Measurements from ENCODE around the gene VRK1.
A peak's percentile ranks its signal among the peaks of the same experiment; 100 is the strongest.
"Not testable (repeated sequence)": the region's sequence is repeated elsewhere in the genome, so short reads cannot be mapped to it uniquely, and the experiment has no call there.

The VRK1 gene, protein sequence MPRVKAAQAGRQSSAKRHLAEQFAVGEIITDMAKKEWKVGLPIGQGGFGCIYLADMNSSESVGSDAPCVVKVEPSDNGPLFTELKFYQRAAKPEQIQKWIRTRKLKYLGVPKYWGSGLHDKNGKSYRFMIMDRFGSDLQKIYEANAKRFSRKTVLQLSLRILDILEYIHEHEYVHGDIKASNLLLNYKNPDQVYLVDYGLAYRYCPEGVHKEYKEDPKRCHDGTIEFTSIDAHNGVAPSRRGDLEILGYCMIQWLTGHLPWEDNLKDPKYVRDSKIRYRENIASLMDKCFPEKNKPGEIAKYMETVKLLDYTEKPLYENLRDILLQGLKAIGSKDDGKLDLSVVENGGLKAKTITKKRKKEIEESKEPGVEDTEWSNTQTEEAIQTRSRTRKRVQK

DNA sequence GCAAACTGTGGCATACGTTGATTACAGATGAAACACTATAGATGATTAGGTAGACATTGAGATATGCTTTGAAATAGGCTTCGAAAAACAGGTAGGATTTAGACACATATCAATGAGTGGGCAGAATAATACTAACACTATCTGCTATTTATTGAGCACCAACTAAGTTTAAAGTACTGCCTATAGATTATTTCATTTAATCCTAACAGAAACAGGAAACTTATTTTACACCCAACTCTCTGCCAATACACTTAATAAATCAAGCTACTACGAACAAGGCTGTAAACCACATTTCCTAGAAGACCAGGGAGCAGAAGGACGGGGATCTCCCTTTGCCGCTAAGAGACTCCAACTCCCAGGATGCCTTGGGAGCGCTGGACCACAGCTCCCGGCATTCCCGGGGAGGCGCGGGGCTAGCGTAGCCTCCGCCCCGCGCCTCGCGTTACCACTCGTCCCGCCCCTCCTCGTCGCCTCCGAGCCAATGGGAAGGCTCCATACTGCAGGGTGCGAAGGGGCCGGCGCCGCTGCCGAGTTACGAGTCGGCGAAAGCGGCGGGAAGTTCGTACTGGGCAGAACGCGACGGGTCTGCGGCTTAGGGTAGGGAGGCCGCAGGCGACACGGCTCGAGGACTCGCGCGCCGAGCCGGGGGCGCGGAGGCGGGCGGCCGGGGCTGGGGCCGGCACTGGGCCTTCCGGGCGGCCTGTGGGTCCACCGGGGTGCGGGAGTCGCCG lies at the start of gene VRK1:
Gene VRK1 (plus strand): TSS at position 532 of the 731 bp plus-strand sequence. CDS start 36,090 bp downstream, outside the sequence.
- DNase-seq (ENCODE audit: low read depth): peak; percentile 95

DNA sequence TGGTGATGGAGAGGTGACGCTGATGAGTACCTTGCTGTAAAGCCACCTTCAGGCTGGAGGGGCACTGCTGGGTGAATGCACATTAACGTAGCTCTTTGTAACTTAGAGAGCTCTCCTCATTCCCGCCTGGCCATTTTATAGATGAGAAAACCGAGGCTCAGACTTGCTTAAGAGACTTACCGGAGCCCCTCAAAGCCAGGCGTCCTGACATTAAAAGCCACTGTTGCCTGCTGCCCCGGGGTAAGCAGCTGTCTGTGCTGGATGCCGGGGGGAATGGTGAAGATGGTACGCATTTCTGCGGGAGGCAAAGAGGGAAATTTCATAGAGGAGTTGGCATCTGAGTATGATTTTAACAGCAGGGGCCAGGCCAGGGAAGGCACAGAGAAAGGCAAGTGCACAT lies 49.6 kb upstream of the VRK1 start:
- DNase-seq (ENCODE audit: low read depth): no peak

DNA sequence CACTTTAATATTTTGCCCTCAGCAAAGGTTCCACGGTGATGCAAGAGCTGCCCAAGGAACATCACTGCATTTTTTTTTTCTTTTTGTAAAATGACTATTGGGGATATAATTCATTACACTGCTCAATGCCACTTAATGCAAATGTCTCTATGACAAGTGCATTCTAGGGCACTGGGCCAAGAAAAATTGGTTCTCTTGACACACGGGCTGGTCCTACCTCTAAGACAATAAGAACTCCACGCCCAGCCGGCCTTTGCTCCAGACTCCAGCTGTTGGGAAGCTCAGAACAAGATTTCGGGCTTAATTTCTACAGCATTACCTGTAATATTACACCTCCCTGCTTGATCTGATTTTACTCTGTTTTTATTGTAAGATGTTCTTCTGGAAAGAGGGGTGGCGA lies 48.8 kb upstream of the VRK1 start:
- no peak for DNase-seq (ENCODE audit: low read depth)

DNA sequence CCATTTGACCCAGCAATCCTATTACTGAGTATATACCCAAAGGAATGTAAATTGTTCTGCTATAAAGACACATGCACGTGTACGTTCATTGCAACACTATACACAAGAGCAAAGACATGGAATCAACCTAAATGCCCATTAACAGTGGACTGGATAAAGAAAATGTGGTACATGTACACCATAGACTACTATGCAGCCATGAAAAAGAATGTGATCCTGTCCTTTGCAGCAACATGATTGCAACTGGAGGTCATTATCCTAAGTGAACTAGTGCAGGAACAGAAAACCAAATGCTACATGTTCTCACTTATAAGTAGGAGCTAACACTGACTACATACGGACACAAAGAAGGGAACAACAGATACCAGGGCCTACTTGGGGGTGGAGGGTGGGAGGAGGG lies 45.7 kb upstream of the VRK1 start:
- DNase-seq (ENCODE audit: low read depth): no peak

DNA sequence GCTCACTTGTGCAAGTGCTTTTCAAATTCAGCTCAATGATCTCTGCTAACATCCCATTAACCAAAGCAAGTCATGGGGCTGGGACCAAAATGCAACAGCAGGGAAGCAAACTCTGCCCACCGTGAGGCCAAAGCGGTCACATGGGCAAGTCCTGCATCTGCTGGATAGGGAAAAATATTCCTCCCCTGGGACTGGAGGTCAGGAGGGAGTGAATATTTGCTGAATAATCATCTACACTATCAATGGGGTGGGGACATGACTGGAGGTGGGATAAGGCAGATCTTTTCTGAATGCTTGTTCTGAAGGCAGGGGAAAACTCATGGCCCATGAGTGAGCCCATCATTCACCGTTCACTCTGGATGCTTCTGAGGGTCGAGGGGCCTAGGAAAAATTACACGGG lies 45.1 kb upstream of the VRK1 start:
- no peak for DNase-seq (ENCODE audit: low read depth)

DNA sequence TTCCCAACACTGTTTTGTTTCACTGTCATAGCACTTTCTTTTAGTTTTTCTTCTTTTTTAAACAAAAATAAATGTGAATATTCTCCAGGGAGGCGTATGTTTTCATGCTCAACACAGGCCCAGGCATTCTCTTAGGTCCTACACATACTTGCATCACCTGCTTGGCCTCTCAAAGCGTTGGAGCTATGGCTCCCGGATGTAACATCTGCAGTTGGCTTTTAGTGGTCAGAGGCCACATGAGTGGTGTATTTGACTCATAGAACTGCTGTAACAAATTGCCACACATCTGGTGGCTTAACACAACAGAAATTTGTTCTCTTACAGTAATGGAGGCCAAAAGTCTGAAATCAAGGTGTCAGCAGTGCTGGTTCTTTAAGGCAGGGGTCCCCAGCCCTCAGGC lies 44.6 kb upstream of the VRK1 start:
- DNase-seq (ENCODE audit: low read depth): no peak

DNA sequence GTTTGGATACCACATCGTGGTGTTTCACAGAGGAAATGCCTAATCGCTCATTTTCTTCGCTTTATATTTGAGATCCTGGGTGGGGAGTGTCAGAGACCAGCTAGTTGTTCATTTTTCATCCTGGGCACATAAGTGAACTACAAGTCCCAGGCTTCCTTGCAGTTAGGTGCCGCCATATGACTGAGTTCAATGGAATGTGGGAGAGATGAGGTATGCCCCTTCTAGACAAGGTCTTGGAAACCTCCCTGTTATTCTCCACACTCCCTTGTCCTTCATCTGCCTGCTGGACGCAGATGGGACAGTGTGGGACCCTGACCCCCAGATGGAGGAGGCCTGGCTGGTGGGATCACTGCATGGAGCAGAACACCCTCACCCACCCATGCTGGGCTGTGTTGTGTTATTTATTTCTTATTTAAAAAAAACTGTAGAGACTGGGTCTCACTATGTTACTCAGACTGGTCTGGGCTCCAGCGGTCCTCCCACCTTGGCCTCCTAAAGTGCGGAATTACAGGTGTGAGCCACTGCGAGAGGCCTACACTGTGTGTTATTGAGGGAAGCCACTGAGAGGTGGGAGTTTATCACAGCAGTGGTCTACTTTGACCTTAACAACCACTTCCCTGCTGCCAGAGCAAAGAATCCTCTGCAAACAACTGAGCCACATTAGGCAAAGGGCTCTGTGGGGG lies 42.9 kb upstream of the VRK1 start:
- DNase-seq (ENCODE audit: low read depth): no peak

DNA sequence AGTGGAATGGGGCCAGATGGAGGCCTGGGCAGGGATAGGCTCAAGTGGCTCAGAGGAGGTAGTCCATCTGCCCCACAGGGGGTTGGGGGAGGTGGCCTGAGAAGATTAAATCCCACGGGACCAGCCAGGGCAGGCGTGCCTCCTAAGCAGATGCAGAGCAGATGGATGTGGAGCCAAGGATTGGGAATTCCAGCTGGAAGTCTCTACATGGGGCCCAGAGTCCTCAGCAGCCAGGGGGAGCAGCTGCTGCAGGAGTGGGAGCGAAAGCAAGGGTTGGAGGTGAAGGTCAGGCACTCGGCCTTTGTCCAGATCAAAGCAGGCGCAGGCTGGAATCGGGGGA lies 42.4 kb upstream of the VRK1 start:
- no peak for DNase-seq (ENCODE audit: low read depth)

DNA sequence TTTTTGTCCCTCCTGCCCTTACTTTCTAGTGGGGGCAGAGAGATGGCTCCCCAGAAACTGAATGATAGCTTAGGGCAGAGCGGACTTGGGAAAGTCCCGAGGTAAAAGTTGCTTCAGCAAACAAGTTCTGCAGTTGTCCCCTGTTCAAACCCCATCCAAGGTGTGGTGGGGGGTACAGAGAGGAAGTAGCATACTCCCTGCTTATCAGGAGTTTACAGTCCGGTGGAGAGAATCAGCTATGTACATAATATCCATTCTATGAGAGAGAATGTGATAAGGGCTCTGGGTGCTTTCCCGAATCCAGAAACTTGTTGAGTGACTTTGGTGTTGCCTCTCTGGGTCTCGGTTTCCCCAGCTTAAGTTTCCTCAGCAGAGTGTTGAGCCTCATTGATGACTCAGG lies 40.4 kb upstream of the VRK1 start:
- no peak for DNase-seq (ENCODE audit: low read depth)

DNA sequence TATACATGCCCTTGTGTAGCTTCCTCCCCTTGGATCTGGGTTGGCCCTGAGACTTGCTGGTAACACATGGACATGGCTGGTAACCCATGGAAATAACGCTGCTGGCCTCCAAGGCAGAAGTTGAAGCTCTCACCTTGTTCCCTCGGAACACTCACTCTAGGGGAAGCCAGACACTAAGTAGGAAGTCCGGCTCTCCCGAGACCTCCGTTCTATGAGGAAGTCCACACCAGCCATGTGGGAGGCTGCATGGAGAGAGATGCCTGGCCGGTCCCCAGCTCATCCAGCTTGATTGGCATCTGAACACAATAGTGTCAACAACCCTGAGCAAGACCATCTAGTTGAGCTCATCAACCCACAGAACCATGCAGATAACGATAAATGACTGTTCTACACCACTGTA lies 39.7 kb upstream of the VRK1 start:
- no peak for DNase-seq (ENCODE audit: low read depth)

DNA sequence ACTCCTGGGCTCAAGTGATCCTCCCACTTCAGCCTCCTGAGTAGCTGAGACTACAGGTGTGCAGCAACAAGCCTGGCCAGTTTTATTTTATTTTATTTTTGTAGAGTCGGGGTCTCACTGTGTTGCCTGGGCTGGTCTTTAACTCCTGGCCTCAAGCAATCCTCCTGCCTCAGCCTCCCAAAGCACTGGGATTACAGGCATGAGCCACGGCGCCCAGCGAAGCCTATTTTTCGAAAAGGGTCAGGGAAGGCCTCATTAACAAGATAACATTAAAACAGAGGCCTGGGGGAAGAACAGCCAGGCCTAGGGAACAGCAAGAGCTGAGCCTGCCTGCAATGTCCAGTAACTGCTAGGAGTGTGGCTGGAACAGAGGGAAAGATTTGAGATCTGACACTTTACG lies 36.1 kb upstream of the VRK1 start:
- DNase-seq (ENCODE audit: low read depth): no peak

DNA sequence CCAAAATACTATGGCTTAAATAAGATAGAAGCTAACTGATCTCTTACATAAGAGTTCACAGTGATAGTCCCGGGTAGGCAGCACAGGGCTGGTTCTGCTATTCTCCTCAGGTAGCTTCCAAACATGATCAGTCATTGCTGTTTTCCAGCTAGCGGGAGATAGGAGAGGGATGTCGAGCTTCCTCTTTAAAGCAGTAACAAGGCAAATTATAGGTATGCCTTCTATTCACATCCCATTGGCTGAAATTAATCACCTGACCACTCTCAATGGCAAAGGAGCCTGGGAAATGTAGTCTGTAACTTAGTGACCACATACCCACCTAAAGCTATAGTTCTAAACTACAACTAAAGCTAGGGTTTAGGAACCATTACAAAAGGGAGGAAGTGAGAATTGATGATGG lies 34.5 kb upstream of the VRK1 start:
- no peak for DNase-seq (ENCODE audit: low read depth)

DNA sequence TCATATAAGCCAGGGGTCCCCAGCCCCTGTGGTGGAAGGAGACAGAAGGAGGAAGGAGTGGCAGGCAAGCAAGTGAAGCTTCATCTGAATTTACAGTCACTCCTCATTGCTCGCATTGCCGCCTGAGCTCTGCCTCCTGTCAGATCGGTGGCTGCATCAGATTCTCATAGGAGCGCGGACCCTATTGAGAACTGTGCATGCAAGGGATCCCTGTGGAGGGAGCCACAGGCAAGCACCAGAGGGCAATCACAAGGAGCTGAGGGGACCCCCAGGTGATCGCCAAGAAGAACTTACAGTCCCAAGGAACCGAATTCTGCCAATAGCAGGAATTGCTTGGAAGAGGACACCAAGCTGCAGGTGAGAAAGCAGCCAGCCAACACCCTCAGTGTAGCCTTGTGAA lies 33.2 kb upstream of the VRK1 start:
- DNase-seq (ENCODE audit: low read depth): no peak

DNA sequence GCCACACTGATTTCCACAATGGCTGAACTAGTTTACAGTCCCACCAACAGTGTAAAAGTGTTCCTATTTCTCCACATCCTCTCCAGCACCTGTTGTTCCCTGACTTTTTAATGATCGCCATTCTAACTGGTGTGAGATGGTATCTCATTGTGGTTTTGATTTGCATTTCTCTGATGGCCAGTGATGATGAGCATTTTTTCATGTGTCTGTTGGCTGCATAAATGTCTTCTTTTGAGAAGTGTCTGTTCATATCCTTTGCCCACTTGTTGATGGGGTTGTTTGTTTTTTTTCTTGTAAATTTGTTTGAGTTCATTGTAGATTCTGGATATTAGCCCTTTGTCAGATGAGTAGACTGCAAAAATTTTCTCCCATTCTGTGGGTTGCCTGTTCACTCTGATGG lies 32.0 kb upstream of the VRK1 start:
- not testable (repeated sequence) for DNase-seq (ENCODE audit: low read depth)

DNA sequence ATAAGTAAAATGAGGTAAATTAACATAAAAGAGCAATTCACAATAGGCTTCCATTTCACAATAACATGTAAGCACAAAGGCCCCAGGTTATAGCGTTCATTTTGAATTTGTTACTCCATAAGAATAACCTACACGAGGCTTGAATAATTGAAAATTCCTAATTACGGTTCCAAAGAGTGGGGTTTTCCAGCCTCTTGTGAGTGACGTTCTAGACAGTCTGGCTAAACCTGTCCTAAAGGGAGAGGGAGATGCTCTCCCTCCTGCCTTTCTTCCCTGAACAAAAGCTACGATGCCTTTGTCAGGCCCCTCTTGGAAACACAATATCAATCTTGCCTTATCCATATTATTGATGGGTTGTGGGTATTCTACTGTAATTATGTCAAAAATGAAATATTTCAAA lies 24.3 kb upstream of the VRK1 start:
- DNase-seq (ENCODE audit: low read depth): no peak

DNA sequence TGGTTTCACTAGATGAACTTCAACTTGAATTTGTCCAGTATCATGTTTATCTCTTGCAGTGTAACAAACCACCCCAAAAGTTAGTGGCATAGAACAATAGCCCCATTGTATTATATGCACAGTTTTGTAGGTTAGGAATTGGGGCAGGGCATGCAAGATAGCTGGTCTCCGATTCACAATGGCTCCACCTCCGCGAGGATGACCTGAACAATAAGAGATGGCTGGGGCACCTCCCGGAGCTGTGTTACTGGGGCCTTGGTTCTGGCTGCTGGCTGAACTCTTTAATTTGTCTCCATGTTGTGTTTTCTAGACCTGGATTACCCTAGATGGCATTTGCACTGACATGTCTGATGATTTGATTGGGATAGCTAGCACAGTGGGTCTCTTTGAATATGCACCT lies 20.4 kb upstream of the VRK1 start:
- DNase-seq (ENCODE audit: low read depth): no peak

DNA sequence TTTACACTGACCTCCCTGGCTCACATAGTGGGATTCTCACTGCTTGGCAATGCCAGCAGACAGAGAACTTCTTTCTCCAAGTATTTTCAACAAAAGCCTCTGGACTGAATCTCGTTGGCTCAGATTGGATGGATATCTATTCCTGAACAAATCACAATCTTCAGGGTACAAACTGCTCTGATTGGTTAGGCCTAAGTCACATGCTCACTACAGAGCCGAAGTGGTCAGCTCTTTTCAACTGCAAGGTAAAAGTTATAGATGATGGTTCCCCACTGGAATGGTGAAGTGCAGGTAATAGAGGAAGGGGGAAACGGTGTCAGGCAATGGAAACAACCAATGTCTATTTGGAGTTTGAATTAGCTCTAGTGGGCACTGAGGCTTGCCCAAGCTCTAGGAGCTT lies 16.7 kb upstream of the VRK1 start:
- DNase-seq (ENCODE audit: low read depth): no peak

DNA sequence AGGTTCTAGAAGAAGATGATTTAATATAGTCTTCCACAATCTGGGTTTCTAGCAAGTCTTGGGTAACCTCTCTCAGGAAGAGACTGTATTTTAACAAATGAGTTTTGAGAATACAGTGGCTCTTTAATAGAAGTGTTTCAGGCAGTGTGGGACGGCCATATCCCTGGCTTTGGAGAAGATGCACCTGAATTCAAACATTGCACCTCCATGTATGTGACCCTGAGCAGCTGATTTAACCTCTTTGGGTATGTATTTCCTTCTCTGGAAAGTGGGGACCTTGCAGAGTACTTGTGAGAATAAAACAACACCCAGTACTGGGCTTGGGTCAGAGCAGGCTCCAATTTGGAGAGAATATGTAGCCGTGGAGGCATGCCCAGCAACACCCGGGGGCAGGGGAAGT lies 15.8 kb upstream of the VRK1 start:
- no peak for DNase-seq (ENCODE audit: low read depth)

DNA sequence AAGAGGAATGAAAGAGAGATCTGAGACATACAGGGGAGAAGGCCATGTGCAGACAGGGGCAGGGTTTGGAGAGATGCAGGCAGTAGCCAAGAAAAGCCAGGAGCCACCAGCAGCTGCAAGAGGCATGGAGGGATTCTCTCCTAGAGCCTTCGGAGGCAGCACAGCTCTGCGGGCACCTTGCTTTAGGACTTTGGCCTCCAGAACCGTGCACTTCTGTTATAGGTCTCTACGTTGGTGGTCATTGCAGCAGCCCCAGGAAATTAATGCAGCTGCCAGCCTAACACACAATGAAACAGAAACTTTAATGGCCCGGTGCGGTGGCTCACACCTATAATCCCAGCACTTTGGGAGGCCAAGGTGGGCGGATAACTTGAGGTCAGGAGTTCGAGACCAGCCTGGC lies 14.7 kb upstream of the VRK1 start:
- DNase-seq (ENCODE audit: low read depth): no peak

DNA sequence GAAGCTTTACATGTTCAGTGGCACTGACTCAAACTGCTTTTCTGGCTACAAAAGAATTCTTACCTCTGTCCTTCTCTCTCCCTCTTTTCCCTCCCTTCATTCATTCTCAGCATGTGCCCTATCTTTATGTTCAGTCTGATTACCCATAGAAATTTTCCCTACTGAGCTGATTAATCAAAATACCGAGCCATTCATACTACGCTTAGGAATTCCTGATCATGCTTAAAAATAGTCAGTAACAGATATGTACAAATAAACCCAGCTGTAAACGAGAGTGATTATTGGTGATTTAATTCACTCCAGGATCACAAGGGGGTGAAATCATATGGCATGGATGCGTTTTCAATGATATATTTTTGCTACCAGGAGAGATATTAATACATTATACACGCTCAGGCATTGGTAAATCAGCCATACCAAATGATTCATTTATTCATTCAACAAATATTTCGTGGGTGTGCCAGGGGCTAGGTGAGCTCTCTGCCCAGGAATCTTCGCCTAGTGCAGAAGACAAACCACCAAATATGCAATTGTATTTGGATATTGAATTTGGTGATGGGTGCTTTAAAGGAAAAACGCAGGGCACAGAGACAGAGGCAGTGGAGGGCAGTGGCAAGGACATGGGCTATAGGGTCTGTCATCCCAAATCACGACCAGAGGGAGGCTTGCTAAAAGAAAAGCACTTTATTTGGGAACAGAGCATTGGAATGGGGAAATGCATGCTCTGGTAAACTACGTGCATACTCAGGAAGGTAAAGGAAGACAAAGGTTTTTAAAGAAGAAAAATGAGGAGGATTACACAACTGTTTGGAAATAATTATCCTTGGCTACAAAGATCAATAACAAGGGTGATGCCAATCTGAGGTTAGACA lies 13.9 kb upstream of the VRK1 start:
- no peak for DNase-seq (ENCODE audit: low read depth)

DNA sequence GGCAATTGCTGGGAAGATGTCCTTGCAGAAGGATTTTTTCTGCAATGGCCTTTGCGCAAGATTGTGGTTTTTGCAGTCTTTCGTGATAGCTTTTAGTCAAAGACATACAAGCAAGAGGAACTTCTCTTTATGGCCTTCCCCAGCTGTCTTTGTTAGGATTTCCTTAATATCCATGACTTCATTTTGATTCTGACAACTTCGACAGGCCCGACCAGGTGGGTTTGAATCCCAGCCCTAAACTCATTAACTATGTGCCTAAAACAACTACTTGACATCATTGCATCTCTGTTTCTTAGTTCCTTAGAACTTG lies 13.3 kb upstream of the VRK1 start:
- no peak for DNase-seq (ENCODE audit: low read depth)

DNA sequence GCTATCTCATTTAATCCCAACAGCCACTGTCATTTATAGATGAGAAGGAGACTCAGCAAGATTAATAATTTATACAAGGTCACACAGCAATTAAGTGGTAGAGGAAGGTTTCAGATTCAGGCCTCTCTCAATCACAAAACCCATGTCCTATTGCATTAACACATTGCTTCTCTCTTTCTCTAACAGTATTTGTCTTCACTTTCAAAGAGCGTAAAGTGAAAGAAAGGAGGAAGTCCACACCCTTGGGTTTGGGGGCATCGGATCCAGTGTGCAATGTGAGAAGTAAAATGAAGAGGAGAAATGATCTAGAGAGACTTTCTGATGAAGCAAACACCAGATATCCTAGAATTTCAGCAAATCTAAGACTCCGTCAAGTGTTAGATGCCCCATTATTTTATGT lies 7.0 kb upstream of the VRK1 start:
- DNase-seq (ENCODE audit: low read depth): no peak

DNA sequence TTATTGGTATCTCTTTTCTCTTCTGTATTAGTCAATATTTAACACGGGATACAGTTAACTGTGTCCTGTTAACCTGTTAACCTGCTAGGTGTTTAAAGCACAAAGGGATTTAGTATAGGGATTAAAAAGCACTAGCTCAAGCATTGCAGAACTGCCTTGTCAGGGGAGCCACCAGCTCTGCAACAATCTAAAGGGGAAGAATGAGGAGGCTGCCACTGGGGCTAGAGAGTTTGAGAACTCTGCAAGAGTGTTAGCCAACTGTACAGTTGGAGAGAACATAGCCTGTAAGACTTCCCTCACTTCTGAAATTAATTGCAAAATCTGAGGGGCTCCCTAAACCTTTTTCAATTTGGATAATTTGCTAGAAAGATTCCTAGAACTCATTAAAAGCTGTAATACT lies 6.5 kb upstream of the VRK1 start:
- DNase-seq (ENCODE audit: low read depth): no peak
